ENCODE results near the gene ANO7. TPM values are rescaled to one million over a fixed set of nuclear protein-coding genes. Genes with fewer than 3 reads are reported as not detected.

Gene ANO7
- polyA plus RNA-seq, 2 donors: 0.14 to 0.21 TPM

DNA sequence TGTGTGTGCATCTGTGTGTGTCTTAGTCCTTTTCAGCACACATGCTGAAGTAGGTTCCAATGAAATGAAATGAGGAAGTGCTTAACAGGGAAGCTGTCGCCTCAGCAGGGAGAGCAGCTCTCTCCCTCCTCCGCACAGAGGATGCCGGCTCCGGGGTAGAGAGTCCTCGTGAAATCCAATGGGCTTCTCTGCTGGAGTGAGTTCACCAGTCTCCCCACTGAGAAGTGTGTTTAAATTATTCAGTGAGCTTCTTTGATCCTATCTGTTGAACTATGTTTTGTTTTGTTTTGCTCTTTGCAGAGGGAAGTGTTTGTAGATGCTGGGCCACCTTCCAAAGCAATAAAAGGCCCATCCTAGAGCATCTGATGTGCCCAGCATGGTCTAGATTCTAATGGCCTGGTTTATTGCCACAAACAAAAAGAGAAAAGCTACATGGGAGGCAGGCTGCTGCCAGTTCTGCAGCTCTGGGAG, 31.5 kb upstream of the ANO7 start:
- H3K36me3 ChIP-seq (ENCODE audit: control insufficient read depth in 2 of 2, insufficient read depth in 2 of 2, low read length in 1 of 2): peaks cover 15 to 27% of the 10 kb centered on the region in 2 donors
- H3K9me3 ChIP-seq (ENCODE audit: control insufficient read depth in 2 of 2, insufficient read depth in 1 of 2, low read depth in 1 of 2, low read length in 1 of 2): no peaks in the 10 kb centered on the region
- H3K27ac ChIP-seq (ENCODE audit: low read depth in 2 of 2, low read length in 1 of 2): no peak overlapping the region
- H3K27me3 ChIP-seq (ENCODE audit: control insufficient read depth in 1 of 2, insufficient read depth in 2 of 2, low read length in 2 of 2): no peaks in the 10 kb centered on the region
- 71 to 74% methylated on average over 5 of the region's 5 CpGs for whole genome bisulfite sequencing, 2 donors
- H3K4me1 ChIP-seq (ENCODE audit: control insufficient read depth in 2 of 2, insufficient read depth in 2 of 2, low read length in 1 of 2): no peaks in the 10 kb centered on the region
- no peak overlapping the region for H3K4me3 ChIP-seq (ENCODE audit: low read depth in 1 of 2, low read length in 2 of 2)

DNA sequence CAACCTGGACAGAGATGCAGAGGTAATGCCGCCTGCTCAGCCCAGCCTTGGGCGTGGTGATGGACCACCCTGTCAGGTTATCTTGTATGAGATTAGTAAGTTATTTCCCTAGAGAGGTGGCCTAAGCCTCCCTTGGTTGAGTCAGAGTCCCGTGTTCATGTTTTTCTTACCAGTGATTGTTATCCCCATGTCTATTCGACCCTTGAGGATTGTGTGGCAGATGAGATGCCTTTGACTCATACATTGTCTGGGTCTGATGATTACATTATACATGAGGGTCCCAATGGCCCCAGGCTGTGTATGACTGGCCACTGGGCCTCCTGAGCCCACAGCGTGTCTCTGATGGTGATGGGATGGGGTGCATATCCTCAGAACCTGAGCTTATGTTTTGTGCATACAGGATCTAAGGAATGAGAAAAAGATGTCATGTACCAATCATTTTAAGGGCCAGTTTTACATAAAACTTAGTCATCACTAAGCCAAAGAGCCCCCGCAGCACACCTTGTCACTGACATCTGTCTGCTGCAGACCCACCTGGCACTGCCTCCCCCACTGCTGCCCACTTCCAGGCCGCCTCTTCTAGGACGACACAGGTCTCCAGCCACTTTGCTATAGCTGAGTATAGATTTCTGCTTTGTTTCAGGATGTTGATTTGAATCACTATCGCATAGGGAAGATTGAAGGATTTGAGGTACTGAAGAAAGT, 30.5 kb upstream of the ANO7 start:
- Histone ChIP-seq H3K4me3 (ENCODE audit: low read depth in 1 of 2, low read length in 2 of 2) (no peak overlapping the region), H3K27me3 (ENCODE audit: control insufficient read depth in 1 of 2, insufficient read depth in 2 of 2, low read length in 2 of 2) (no peaks in the 10 kb centered on the region), H3K27ac (ENCODE audit: low read depth in 2 of 2, low read length in 1 of 2) (no peak overlapping the region), H3K4me1 (ENCODE audit: control insufficient read depth in 2 of 2, insufficient read depth in 2 of 2, low read length in 1 of 2) (no peaks in the 10 kb centered on the region), H3K36me3 (ENCODE audit: control insufficient read depth in 2 of 2, insufficient read depth in 2 of 2, low read length in 1 of 2) (peaks cover 17 to 27% of the 10 kb centered on the region in 2 donors), H3K9me3 (ENCODE audit: control insufficient read depth in 2 of 2, insufficient read depth in 1 of 2, low read depth in 1 of 2, low read length in 1 of 2) (no peaks in the 10 kb centered on the region)
- 93 to 95% methylated on average over 9 of the region's 9 CpGs for WGBS, 2 donors

DNA sequence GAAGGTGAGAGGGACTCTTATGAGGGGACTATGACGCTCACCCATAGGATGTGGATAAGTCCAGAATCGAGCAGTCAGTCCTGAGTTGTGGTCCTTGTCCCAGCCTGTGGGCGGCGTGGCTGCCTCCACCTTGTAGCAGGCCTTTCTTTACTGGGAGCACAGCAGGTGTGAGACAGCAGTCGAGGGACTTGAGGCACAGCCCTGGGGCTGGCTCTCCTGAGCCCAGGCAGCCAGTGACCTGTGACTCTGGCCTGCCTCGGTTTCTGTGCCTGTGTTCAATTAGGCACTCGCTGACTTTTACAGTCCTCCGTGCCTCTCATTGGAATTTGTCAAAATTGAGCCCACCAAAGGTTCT, 30.0 kb upstream of the ANO7 start:
- H3K4me3 ChIP-seq (ENCODE audit: low read depth in 1 of 2, low read length in 2 of 2): no peak overlapping the region
- no peaks in the 10 kb centered on the region for H3K9me3 ChIP-seq (ENCODE audit: control insufficient read depth in 2 of 2, insufficient read depth in 1 of 2, low read depth in 1 of 2, low read length in 1 of 2)
- 85 to 88% methylated on average over 8 of the region's 8 CpGs for WGBS, 2 donors

DNA sequence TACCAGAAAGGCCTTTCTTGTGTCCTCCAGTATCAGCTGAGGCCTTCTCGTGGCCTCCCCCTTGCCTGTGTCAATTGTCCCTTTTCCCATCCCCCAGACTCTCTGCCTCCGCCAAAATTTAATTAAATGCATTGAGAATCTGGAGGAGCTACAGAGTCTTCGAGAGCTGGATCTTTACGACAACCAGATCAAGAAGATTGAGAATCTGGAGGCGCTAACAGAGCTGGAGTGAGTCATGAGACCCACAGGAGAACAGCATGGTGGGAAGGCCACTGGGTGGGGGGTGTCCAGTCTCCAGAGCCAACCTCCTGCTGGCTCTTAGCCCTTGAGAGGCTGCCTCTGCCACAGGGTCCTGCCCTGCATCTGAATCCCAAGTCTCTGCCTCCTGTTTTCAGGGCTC, 29.4 kb upstream of the ANO7 start:
- peaks cover 20 to 25% of the 10 kb centered on the region in 2 donors for H3K36me3 ChIP-seq (ENCODE audit: control insufficient read depth in 2 of 2, insufficient read depth in 2 of 2, low read length in 1 of 2)
- 95 to 97% methylated on average over 5 of the region's 5 CpGs for WGBS, 2 donors
- no peaks in the 10 kb centered on the region for H3K9me3 ChIP-seq (ENCODE audit: control insufficient read depth in 2 of 2, insufficient read depth in 1 of 2, low read depth in 1 of 2, low read length in 1 of 2)
- H3K4me1 ChIP-seq (ENCODE audit: control insufficient read depth in 2 of 2, insufficient read depth in 2 of 2, low read length in 1 of 2): no peaks in the 10 kb centered on the region
- H3K27ac ChIP-seq (ENCODE audit: low read depth in 2 of 2, low read length in 1 of 2): no peak overlapping the region
- no peaks in the 10 kb centered on the region for H3K27me3 ChIP-seq (ENCODE audit: control insufficient read depth in 1 of 2, insufficient read depth in 2 of 2, low read length in 2 of 2)
- H3K4me3 ChIP-seq (ENCODE audit: low read depth in 1 of 2, low read length in 2 of 2): no peak overlapping the region

More for the DNA sequence above, 30.0 kb upstream of the ANO7 start:
- no peaks in the 10 kb centered on the region for H3K27me3 ChIP-seq (ENCODE audit: control insufficient read depth in 1 of 2, insufficient read depth in 2 of 2, low read length in 2 of 2)
- H3K4me1 ChIP-seq (ENCODE audit: control insufficient read depth in 2 of 2, insufficient read depth in 2 of 2, low read length in 1 of 2): no peaks in the 10 kb centered on the region
- no peak overlapping the region for H3K27ac ChIP-seq (ENCODE audit: low read depth in 2 of 2, low read length in 1 of 2)
- peaks cover 20 to 23% of the 10 kb centered on the region in 2 donors for H3K36me3 ChIP-seq (ENCODE audit: control insufficient read depth in 2 of 2, insufficient read depth in 2 of 2, low read length in 1 of 2)

DNA sequence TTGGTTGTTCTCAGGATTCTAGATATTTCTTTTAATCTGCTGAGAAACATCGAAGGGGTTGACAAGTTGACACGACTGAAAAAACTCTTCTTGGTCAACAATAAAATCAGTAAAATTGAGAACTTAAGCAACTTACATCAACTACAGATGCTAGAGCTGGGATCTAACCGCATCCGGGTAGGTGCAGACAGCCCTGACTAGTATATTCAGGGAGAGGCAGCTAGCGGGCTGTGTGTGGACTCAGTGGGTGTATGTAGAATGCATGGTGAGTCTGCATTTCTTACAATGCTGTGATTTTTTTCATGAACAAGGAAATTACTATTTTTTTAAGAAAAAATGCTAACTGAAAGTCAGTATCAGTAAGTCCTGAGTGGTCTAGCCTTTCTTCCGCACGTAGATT, 28.2 kb upstream of the ANO7 start:
- Histone ChIP-seq H3K4me3 (ENCODE audit: low read depth in 1 of 2, low read length in 2 of 2) (no peak overlapping the region), H3K27ac (ENCODE audit: low read depth in 2 of 2, low read length in 1 of 2) (no peak overlapping the region), H3K36me3 (ENCODE audit: control insufficient read depth in 2 of 2, insufficient read depth in 2 of 2, low read length in 1 of 2) (peaks cover 20 to 25% of the 10 kb centered on the region in 2 donors), H3K27me3 (ENCODE audit: control insufficient read depth in 1 of 2, insufficient read depth in 2 of 2, low read length in 2 of 2) (no peaks in the 10 kb centered on the region), H3K4me1 (ENCODE audit: control insufficient read depth in 2 of 2, insufficient read depth in 2 of 2, low read length in 1 of 2) (no peaks in the 10 kb centered on the region), H3K9me3 (ENCODE audit: control insufficient read depth in 2 of 2, insufficient read depth in 1 of 2, low read depth in 1 of 2, low read length in 1 of 2) (no peaks in the 10 kb centered on the region)
- WGBS, 2 donors: 96 to 98% methylated on average over 7 of the region's 7 CpGs

DNA sequence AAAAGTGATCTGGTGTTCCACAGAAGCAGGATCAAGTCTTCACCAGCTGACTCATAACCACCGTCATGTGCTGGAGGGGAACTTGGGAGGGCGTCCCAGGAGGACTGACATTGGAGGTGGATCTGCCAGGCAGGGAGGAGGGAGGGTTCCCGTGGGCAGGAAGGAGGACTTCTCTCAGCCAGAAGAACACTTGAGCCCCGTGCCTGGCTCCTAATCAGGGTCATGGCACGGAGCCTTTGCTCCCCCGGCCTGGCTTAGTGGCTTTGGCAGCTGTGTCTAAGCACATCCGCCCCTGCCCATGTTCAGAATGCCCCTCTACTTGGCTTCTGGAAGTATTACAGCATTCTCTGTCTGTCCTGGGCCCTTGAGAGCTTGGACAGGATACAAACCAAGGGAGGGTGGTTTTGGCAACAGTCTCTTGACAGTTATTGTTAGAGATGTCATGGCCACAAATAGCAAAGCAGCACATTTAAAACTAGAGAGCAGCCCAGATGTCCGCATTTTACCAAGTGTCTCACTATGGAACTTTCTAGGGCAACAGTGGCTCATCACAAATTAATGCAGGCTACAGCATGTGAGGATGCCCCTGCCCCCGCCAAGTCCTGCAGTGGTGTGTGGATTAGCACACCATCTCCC, 26.7 kb upstream of the ANO7 start:
- H3K27me3 ChIP-seq (ENCODE audit: control insufficient read depth in 1 of 2, insufficient read depth in 2 of 2, low read length in 2 of 2): no peaks in the 10 kb centered on the region
- 43 to 49% methylated on average over 9 of the region's 9 CpGs for WGBS, 2 donors
- peaks cover 27 to 30% of the 10 kb centered on the region in 2 donors for H3K36me3 ChIP-seq (ENCODE audit: control insufficient read depth in 2 of 2, insufficient read depth in 2 of 2, low read length in 1 of 2)
- H3K27ac ChIP-seq (ENCODE audit: low read depth in 2 of 2, low read length in 1 of 2): peak overlapping the region in 1 of 2 donors; percentile 0
- no peaks in the 10 kb centered on the region for H3K9me3 ChIP-seq (ENCODE audit: control insufficient read depth in 2 of 2, insufficient read depth in 1 of 2, low read depth in 1 of 2, low read length in 1 of 2)
- H3K4me3 ChIP-seq (ENCODE audit: low read depth in 1 of 2, low read length in 2 of 2): no peak overlapping the region
- no peaks in the 10 kb centered on the region for H3K4me1 ChIP-seq (ENCODE audit: control insufficient read depth in 2 of 2, insufficient read depth in 2 of 2, low read length in 1 of 2)

DNA sequence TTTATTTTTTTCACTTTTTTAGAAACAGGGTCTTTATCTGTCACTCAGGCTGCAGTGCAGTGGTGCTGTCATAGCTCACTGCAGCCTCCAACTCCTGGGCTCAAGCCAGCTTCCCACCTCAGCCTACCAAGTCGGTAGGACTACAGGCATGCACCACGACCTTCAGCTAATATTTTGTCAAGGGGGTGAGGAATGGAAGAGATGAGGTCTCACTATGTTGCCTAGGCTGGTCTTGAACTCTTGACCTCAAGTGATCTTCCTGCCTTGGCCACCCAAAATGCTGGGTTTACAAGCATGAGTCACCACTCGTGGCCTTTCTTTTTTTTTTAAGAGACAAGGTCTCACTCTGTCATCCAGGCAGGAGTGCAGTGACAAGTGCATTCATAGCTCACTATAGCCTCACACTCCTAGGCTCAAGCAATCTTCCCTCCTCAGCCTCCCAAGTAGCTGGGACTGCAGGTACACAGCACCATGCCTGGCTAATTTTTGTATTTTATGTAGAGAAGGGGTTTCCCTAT, 24.8 kb upstream of the ANO7 start:
- Histone ChIP-seq H3K4me3 (ENCODE audit: low read depth in 1 of 2, low read length in 2 of 2) (no peak overlapping the region), H3K27ac (ENCODE audit: low read depth in 2 of 2, low read length in 1 of 2) (no peak overlapping the region), H3K27me3 (ENCODE audit: control insufficient read depth in 1 of 2, insufficient read depth in 2 of 2, low read length in 2 of 2) (no peaks in the 10 kb centered on the region), H3K9me3 (ENCODE audit: control insufficient read depth in 2 of 2, insufficient read depth in 1 of 2, low read depth in 1 of 2, low read length in 1 of 2) (no peaks in the 10 kb centered on the region), H3K36me3 (ENCODE audit: control insufficient read depth in 2 of 2, insufficient read depth in 2 of 2, low read length in 1 of 2) (peaks cover 25 to 29% of the 10 kb centered on the region in 2 donors), H3K4me1 (ENCODE audit: control insufficient read depth in 2 of 2, insufficient read depth in 2 of 2, low read length in 1 of 2) (no peaks in the 10 kb centered on the region)
- whole genome bisulfite sequencing, 2 donors: 69 to 76% methylated on average over 3 of the region's 3 CpGs

DNA sequence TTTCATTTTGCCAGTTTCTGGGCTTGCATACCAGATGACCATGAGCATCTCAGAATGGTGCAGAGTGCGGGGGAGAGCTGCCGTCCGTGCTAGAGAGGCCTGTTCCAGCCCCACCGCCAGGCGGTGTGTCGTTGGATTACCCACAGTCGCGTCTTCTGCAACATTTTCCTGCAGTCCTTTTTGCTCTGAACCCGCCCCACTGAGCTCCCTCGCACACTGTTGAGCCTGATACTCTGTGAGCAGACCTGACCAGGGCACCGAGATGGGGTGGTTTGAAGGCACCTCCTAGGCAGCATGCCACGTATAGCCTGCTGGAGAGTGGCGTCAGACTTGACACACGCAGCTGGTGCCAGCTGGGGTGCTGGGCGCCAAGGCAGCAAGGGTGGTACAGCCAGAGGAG, 20.1 kb upstream of the ANO7 start:
- 96% methylated on average over 15 of the region's 15 CpGs for WGBS, 2 donors
- no peaks in the 10 kb centered on the region for H3K27me3 ChIP-seq (ENCODE audit: control insufficient read depth in 1 of 2, insufficient read depth in 2 of 2, low read length in 2 of 2)
- no peaks in the 10 kb centered on the region for H3K4me1 ChIP-seq (ENCODE audit: control insufficient read depth in 2 of 2, insufficient read depth in 2 of 2, low read length in 1 of 2)
- no peak overlapping the region for H3K27ac ChIP-seq (ENCODE audit: low read depth in 2 of 2, low read length in 1 of 2)
- peaks cover 19 to 48% of the 10 kb centered on the region in 2 donors for H3K36me3 ChIP-seq (ENCODE audit: control insufficient read depth in 2 of 2, insufficient read depth in 2 of 2, low read length in 1 of 2)
- H3K4me3 ChIP-seq (ENCODE audit: low read depth in 1 of 2, low read length in 2 of 2): no peak overlapping the region
- peaks cover 0 to 5% of the 10 kb centered on the region in 2 donors for H3K9me3 ChIP-seq (ENCODE audit: control insufficient read depth in 2 of 2, insufficient read depth in 1 of 2, low read depth in 1 of 2, low read length in 1 of 2)

DNA sequence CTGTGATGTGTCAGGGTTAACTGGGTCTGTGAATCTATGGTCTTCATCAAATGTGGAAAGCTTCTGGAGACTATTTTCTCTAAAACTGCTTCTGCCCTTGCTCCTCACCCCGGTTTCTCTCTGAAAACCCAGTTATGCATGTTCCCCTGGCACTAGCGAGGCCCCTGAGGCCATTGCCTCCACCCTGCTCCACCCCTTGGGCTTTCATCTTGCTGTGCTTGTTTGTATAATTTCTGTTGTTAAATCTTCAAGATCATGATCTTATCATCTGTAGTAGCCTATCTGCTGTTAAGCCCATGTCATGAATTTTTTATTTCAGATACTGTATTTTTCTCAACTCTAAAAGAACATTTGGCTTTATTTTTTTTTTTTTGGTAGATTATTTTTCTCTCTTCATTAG, 14.9 kb upstream of the ANO7 start:
- H3K27ac ChIP-seq (ENCODE audit: low read depth in 2 of 2, low read length in 1 of 2): no peak overlapping the region
- peaks cover 6 to 37% of the 10 kb centered on the region in 2 donors for H3K36me3 ChIP-seq (ENCODE audit: control insufficient read depth in 2 of 2, insufficient read depth in 2 of 2, low read length in 1 of 2)
- no peaks in the 10 kb centered on the region for H3K4me1 ChIP-seq (ENCODE audit: control insufficient read depth in 2 of 2, insufficient read depth in 2 of 2, low read length in 1 of 2)
- H3K9me3 ChIP-seq (ENCODE audit: control insufficient read depth in 2 of 2, insufficient read depth in 1 of 2, low read depth in 1 of 2, low read length in 1 of 2): peaks cover 0 to 5% of the 10 kb centered on the region in 2 donors
- 55 to 69% methylated on average over 2 of the region's 2 CpGs for WGBS, 2 donors
- no peaks in the 10 kb centered on the region for H3K27me3 ChIP-seq (ENCODE audit: control insufficient read depth in 1 of 2, insufficient read depth in 2 of 2, low read length in 2 of 2)
- no peak overlapping the region for H3K4me3 ChIP-seq (ENCODE audit: low read depth in 1 of 2, low read length in 2 of 2)

All from esophagus (tissue), 2 donors.